Uterus (tissue), 2 donors: Measurements from ENCODE around the gene POU2F3.

Source experiments
- POLR2A ChIP-seq, 2 donors: fragments of 450-650 bp; IDR thresholded peaks; one replicate each; pipeline ENCODE4 v1.6.1; 2016; ENCODE audit warnings: antibody characterized with exemption in 2 of 2, mild to moderate bottlenecking in 1 of 2, moderate library complexity in 1 of 2
- TF ChIP-seq, protein P1 (sequence below), 4 experiments: fragments of 200-600 bp in 2 of 4; fragments of 450-650 bp in 2 of 4; sonication (generic) in 2 of 4; IDR thresholded peaks; one replicate each; pipeline ENCODE4 v1.5.1; 2016 to 2019; ENCODE audit warnings: antibody characterized with exemption in 4 of 4, mild to moderate bottlenecking in 2 of 4, moderate library complexity in 1 of 4

DNA sequence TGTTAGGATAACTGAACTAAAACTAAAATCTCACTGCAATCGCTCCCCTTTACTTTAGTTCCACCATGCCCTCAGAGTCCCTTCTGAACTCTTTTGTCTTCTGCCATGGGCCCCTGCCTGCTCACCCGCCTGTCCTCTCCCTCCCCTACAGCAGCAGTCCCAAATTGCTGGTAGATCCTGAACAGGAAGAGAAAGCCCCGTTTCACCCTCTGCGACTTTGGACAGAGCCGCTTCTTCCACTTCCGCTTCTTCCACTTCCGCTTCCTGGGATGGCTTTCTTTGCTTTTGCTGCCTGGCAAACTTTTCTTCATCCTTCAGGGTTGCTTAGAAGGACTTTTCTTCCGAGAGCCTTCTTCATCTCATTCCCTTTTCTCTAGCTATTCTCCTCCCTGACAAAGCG, 49.5 kb downstream of the POU2F3 start:
- no peak for TF ChIP-seq POLR2A (IDR thresholded peaks at IDR 0.05)
- TF ChIP-seq, protein P1, sequence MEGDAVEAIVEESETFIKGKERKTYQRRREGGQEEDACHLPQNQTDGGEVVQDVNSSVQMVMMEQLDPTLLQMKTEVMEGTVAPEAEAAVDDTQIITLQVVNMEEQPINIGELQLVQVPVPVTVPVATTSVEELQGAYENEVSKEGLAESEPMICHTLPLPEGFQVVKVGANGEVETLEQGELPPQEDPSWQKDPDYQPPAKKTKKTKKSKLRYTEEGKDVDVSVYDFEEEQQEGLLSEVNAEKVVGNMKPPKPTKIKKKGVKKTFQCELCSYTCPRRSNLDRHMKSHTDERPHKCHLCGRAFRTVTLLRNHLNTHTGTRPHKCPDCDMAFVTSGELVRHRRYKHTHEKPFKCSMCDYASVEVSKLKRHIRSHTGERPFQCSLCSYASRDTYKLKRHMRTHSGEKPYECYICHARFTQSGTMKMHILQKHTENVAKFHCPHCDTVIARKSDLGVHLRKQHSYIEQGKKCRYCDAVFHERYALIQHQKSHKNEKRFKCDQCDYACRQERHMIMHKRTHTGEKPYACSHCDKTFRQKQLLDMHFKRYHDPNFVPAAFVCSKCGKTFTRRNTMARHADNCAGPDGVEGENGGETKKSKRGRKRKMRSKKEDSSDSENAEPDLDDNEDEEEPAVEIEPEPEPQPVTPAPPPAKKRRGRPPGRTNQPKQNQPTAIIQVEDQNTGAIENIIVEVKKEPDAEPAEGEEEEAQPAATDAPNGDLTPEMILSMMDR (IDR thresholded peaks at IDR 0.05) = no peak
